HepG2 (cell line): Measurements from ENCODE around the gene KIN.

Experiments used
- IRF2 ChIP-seq: IDR thresholded peaks from 2 replicates; pipeline ENCODE4 v1.6.1; 2018; ENCODE audit warnings: missing genetic modification reagents, missing compliant biosample characterization
- NFRKB ChIP-seq: fragments of 450-650 bp; IDR thresholded peaks from 2 replicates; pipeline ENCODE4 v1.6.1; 2017
- PHF20 ChIP-seq: sonication (generic); formaldehyde crosslinking; IDR thresholded peaks from 2 replicates; pipeline ENCODE4 v1.5.0; 2020; ENCODE audit warnings: mild to moderate bottlenecking, missing genetic modification reagents
- RAD21 ChIP-seq: fragments of 450-650 bp; formaldehyde crosslinking; IDR thresholded peaks from 2 replicates; pipeline ENCODE4 v1.5.0; 2020; ENCODE audit warnings: mild to moderate bottlenecking
- RFXANK ChIP-seq: IDR thresholded peaks from 2 replicates; pipeline ENCODE4 v1.6.1; 2016
- SIN3A ChIP-seq: IDR thresholded peaks from 2 replicates; pipeline ENCODE4 v1.6.1; 2011; ENCODE audit warnings: low read depth, mild to moderate bottlenecking, control low read depth, low read length, borderline replicate concordance
- SMAD1 ChIP-seq: sonication (generic); formaldehyde crosslinking; IDR thresholded peaks from 2 replicates; pipeline ENCODE4 v1.4.0; 2020; ENCODE audit warnings: missing genetic modification reagents, low read depth, mild to moderate bottlenecking, borderline replicate concordance
- ZNF558 ChIP-seq: sonication (generic); formaldehyde crosslinking; IDR thresholded peaks from 2 replicates; pipeline ENCODE4 v1.9.0; 2022; ENCODE audit warnings: mild to moderate bottlenecking, missing genetic modification reagents, borderline replicate concordance
- ZNF598 ChIP-seq: sonication (generic); formaldehyde crosslinking; IDR thresholded peaks from 2 replicates; pipeline ENCODE4 v1.5.1; 2020; ENCODE audit warnings: mild to moderate bottlenecking, missing genetic modification reagents, borderline replicate concordance
- ZNF883 ChIP-seq: sonication (generic); formaldehyde crosslinking; IDR thresholded peaks from 2 replicates; pipeline ENCODE4 v1.5.1; 2020; ENCODE audit warnings: mild to moderate bottlenecking, missing genetic modification reagents; ENCODE audit errors: not compliant biosample characterization
- TF ChIP-seq, protein P1 (sequence below): IDR thresholded peaks from 2 replicates; pipeline ENCODE4 v1.6.1; 2016; ENCODE audit warnings: missing compliant biosample characterization, missing genetic modification reagents, borderline replicate concordance
- TF ChIP-seq, protein P2 (sequence below): IDR thresholded peaks from 2 replicates; pipeline ENCODE4 v1.6.1; 2016

DNA sequence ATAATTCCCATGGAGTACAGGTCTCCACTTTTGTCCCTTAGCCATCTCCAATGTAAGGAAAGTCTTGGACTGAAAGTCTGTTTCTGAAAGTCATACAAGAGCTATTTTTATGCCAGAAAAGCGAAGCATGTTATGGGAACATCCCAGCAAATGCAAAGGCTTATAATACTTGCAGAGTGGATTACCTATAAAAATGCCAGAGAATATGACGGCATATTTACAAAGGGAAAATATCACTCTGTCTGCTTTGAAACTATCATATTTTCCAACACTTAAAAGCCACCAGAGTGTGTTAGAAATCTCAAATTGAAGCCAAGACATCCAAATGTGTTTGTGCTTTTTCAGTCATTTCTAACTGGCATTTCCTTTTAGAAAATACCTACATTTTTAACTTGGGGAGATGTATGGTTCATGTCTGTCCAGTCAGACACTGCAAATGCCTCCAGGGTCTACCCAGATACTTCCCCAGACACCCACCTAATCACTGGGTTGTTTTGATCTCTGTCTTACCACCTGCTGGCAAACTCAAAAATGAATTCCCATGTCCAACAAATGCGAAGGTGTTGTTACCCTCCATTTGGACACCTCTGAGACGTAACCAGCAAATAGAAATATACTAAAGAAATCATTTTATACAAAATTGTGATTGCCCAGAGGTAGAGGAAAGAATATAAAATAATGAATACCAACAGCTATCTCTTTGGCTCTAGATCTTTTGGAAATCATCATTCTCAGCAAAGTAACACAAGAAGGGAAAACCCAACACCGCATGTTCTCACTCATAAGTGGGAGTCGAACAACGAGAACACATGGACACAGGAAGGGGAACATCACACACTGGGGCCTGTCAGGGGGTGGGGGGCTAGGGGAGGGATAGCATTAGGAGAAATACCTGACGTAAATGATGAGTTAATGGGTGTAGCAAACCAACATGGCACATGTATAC lies 83.4 kb downstream of the KIN start:
- no peak for TF ChIP-seq RFXANK (CRISPR knock-in tag)
- no peak for TF ChIP-seq ZNF598 (CRISPR knock-in tag)
- TF ChIP-seq SIN3A, result no peak
- no peak for TF ChIP-seq ZNF883 (CRISPR knock-in tag)
- no peak for TF ChIP-seq RAD21 (CRISPR knock-in tag)
- no peak for TF ChIP-seq ZNF558 (CRISPR knock-in tag)
- no peak for TF ChIP-seq NFRKB
- TF ChIP-seq, protein P1, sequence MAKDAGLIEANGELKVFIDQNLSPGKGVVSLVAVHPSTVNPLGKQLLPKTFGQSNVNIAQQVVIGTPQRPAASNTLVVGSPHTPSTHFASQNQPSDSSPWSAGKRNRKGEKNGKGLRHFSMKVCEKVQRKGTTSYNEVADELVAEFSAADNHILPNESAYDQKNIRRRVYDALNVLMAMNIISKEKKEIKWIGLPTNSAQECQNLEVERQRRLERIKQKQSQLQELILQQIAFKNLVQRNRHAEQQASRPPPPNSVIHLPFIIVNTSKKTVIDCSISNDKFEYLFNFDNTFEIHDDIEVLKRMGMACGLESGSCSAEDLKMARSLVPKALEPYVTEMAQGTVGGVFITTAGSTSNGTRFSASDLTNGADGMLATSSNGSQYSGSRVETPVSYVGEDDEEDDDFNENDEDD (CRISPR knock-in tag), result no peak
- TF ChIP-seq, protein P2, sequence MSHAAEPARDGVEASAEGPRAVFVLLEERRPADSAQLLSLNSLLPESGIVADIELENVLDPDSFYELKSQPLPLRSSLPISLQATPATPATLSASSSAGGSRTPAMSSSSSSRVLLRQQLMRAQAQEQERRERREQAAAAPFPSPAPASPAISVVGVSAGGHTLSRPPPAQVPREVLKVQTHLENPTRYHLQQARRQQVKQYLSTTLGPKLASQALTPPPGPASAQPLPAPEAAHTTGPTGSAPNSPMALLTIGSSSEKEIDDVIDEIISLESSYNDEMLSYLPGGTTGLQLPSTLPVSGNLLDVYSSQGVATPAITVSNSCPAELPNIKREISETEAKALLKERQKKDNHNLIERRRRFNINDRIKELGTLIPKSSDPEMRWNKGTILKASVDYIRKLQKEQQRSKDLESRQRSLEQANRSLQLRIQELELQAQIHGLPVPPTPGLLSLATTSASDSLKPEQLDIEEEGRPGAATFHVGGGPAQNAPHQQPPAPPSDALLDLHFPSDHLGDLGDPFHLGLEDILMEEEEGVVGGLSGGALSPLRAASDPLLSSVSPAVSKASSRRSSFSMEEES, result no peak
- no peak for TF ChIP-seq SMAD1 (CRISPR knock-in tag)
- no peak for TF ChIP-seq PHF20 (CRISPR knock-in tag)
- no peak for TF ChIP-seq IRF2 (CRISPR knock-in tag)
